ENCODE results near the gene LCORL. TPM values are rescaled to one million over a fixed set of nuclear protein-coding genes. Genes with fewer than 3 reads are reported as not detected.

The LCORL gene
- total and polyA plus RNA-seq, 2 of the 4 experiments (the other 2 are of a cell fraction) = 2.1 to 5.0 TPM

DNA sequence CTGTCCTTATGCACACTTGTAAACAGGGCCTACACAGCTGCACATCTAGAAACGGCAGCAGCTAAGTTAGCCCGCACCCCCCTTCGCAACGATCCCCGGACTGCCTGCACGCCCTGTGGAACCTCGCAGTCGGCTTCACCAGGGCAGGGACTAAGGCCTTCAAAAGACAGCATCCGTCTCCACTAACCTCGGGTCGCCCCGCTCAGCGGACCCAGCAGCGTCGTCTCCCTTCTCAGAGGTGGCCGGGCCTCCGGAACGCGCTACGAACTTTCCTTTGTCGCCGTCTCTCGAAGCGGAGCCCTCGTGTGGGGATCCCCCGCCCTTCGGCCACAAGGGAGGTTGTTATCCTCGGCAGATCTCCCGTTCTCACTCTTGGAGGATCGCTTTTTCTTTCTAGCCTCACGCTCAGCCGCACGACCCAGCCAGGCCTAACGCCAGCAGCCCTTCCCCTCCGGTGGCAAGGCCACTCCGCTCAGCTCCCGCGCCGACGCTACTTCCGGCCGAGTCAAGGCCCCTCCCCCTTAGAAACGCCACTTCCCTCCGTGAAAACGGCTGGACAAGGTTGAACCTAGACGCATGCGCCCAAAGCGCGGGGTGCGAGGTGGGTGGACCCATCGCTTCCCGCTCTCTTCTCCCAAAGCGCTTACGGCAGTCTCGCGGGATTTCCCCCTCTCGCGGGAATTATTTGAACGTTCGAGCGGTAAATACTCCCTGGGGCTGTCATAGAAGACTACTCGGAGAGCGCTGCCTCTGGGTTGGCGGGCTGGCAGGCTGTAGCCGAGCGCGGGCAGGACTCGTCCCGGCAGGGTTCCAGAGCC lies 211.1 kb downstream of the LCORL start, which contains the start of the genes DCAF16 and NCAPG:
Gene DCAF16, minus strand, starts transcription at position 498 of the 818 bp plus-strand sequence. CDS start 6,616 bp downstream, outside the sequence.
Gene NCAPG, plus strand, starts transcription at position 720 of the 818 bp plus-strand sequence. CDS start 99 bp downstream, outside the sequence.
- H3K4ac ChIP-seq (ENCODE audit: low read depth, low read length) = peak within 1 kb of the TSS; percentile 82
- H2AK5ac ChIP-seq (ENCODE audit: low read depth, low read length) = peak within 1 kb of the TSS; percentile 57
- no peak for TF ChIP-seq MAFK (IDR thresholded peaks at IDR 0.05; ENCODE audit: low read depth, low read length)
- TF ChIP-seq MAZ (IDR thresholded peaks at IDR 0.05; ENCODE audit: borderline replicate concordance, low read depth, low read length) = peak; percentile 62; the same call in 1 of the 2 replicates
- TF ChIP-seq POLR2A (IDR thresholded peaks at IDR 0.05; ENCODE audit: low read depth, low read length) = peak; percentile 97
- no peak for TF ChIP-seq SMC3 (IDR thresholded peaks at IDR 0.05; ENCODE audit: low read depth, low read length)
- TF ChIP-seq BHLHE40 (IDR thresholded peaks at IDR 0.05; ENCODE audit: low read depth, low read length) = peak; percentile 1; the same call in 1 of the 2 replicates
- peak; percentile 94 for TF ChIP-seq MXI1 (IDR thresholded peaks at IDR 0.05; ENCODE audit: borderline replicate concordance, low read depth, low read length)
- 0 out of 2 replicates have a peak, but pooled peaks have one; percentile 60 for TF ChIP-seq CHD1 (IDR thresholded peaks at IDR 0.05; ENCODE audit: low read depth, low read length)
- TF ChIP-seq RFX5 (IDR thresholded peaks at IDR 0.05; ENCODE audit: low read depth, low read length) = 0 out of 2 replicates have a peak, but pooled peaks have one; percentile 4
- no peak for TF ChIP-seq RAD21 (IDR thresholded peaks at IDR 0.05; ENCODE audit: low read length)
- H2BK120ac ChIP-seq (ENCODE audit: low read depth, low read length) = peak within 1 kb of the TSS; percentile 33; the same call in 1 of the 2 replicates
- H4K8ac ChIP-seq (ENCODE audit: low read depth in 2 of 2, low read length in 2 of 2) = peak within 1 kb of the TSS; percentile 49 to 59
- H2AFZ ChIP-seq (replicated peaks; ENCODE audit: low read length, poor library complexity) = peak within 1 kb of the TSS; percentile 94
- ATAC-seq (ENCODE audit: low read depth) = peak; percentile 92
- dilution Hi-C loops (cut with HindIII; ENCODE audit: low sequenced_read_pairs, unreplicated experiment) (no loop called here), in situ Hi-C loops (cut with MboI; ENCODE audit: low sequenced_read_pairs) (loop anchor here (10.0 to 25.0 kb wide), 2 partner anchors 223 to 784 kb away; partner anchors contain the start of gene LAP3), intact Hi-C loops (cut with micrococcal nuclease) (loop anchor here (2.0 to 10.0 kb wide), 3 partner anchors 124 to 212 kb away; no protein-coding TSS in a partner anchor)
- peak; percentile 99 for DNase-seq
- peaks cover 23% of the 10 kb centered on the region; the same call in 1 of the 2 replicates for H4K20me1 ChIP-seq (ENCODE audit: insufficient read depth, low read length)
- peak within 1 kb of the TSS; percentile 53 for H4K5ac ChIP-seq (ENCODE audit: low read depth, low read length)
- H3K4me2 ChIP-seq (ENCODE audit: low read depth, low read length) = peak within 1 kb of the TSS; percentile 98
- H3K79me1 ChIP-seq (ENCODE audit: low read depth in 1 of 2, low read length in 2 of 2) = peaks cover 6 to 19% of the 10 kb centered on the region in 2 experiments
- peak within 1 kb of the TSS; percentile 86 for H3K27ac ChIP-seq (ENCODE audit: insufficient read depth, low read length)
- TSS peak; percentile 38 for BruUV-seq (replicated peaks)
- H3K4me1 ChIP-seq (ENCODE audit: control insufficient read depth, insufficient read depth, low read length) = peaks cover 2% of the 10 kb centered on the region; the same call in 1 of the 2 replicates
- peak within 1 kb of the TSS; percentile 89 for H3K9ac ChIP-seq (ENCODE audit: low read depth, low read length)
- ChIA-PET CTCF (interaction anchor here (0.5 to 2.4 kb wide), 4 partner anchors 11 to 262 kb away, joined by 3 to 7 read pairs (median 4); partner anchors contain the start of gene FAM184B), POLR2A (ENCODE audit: unreplicated experiment) (interaction anchor here (0.9 to 1.3 kb wide), 2 partner anchors 196 to 262 kb away, joined by 3 read pairs; partner anchors contain the start of gene MED28)
- H3K9me1 ChIP-seq (ENCODE audit: insufficient read depth, low read length) = no peaks in the 10 kb centered on the region
- no peaks in the 10 kb centered on the region for H3K27me3 ChIP-seq (ENCODE audit: control insufficient read depth, insufficient read depth, low read length)
- H2BK5ac ChIP-seq (ENCODE audit: low read depth, low read length, poor library complexity, severe bottlenecking) = peak within 1 kb of the TSS; percentile 77
- 0% methylated on average over 43 of the region's 69 CpGs; no CpG with 5 or more reads in 1 of the 2 experiments for WGBS, 2 experiments (ENCODE audit: extremely low coverage in 2 of 2, insufficient read length in 1 of 2)
- peaks cover 3% of the 10 kb centered on the region; the same call in 1 of the 2 replicates for H3K36me3 ChIP-seq (ENCODE audit: control insufficient read depth, insufficient read depth, low read length)
- no peak within 1 kb of the TSS for H2BK20ac ChIP-seq (ENCODE audit: low read depth, low read length)
- H3K18ac ChIP-seq (ENCODE audit: low read depth, low read length) = peak within 1 kb of the TSS; percentile 56; the same call in 1 of the 2 replicates
- peak within 1 kb of the TSS; percentile 76 for H4K91ac ChIP-seq (ENCODE audit: insufficient read depth, low read depth, low read length)
- no peaks in the 10 kb centered on the region for H3K9me3 ChIP-seq (ENCODE audit: control insufficient read depth, insufficient read depth, low read length)
- H2AK9ac ChIP-seq (replicated peaks; ENCODE audit: low read depth, low read length, poor library complexity) = peak within 1 kb of the TSS; percentile 88
- H2BK15ac ChIP-seq (ENCODE audit: low read depth, low read length) = no peak within 1 kb of the TSS
- peak within 1 kb of the TSS; percentile 92 for H3K14ac ChIP-seq (replicated peaks; ENCODE audit: low read depth, low read length)
- H3K23ac ChIP-seq (ENCODE audit: low read depth, low read length) = peak within 1 kb of the TSS; percentile 92
- H3K4me3 ChIP-seq (ENCODE audit: insufficient read depth, low read depth, low read length) = peak within 1 kb of the TSS; percentile 82
- peak within 1 kb of the TSS; percentile 82 for H3K56ac ChIP-seq (ENCODE audit: extremely low read depth, insufficient read depth, low read length)
